Mesenchymal stem cell (in vitro differentiated cells and primary cell): ENCODE data around the gene SNRNP200.

Experiments
- DNase-seq: peaks from one replicate; pipeline ENCODE4 v3.0.0-alpha.2; 2013
- H2AFZ ChIP-seq: one replicate; pipeline ENCODE4 v1.6.1; 2013; ENCODE audit warnings: low read depth, mild to moderate bottlenecking, control low read depth, inconsistent platforms, low read length, moderate library complexity
- H2AK5ac ChIP-seq: 2 replicates; pipeline ENCODE4 v1.6.1; 2013; ENCODE audit warnings: low read length, moderate library complexity, mild to moderate bottlenecking, inconsistent platforms; ENCODE audit not compliant: severe bottlenecking
- H2BK120ac ChIP-seq: one replicate; pipeline ENCODE4 v1.6.1; 2013; ENCODE audit warnings: low read depth, mild to moderate bottlenecking, inconsistent platforms, low read length, moderate library complexity
- H2BK12ac ChIP-seq, 2 experiments: one replicate each; pipeline ENCODE4 v1.6.1; 2013; ENCODE audit warnings: inconsistent platforms in 2 of 2, low read length in 2 of 2, mild to moderate bottlenecking in 2 of 2, moderate library complexity in 2 of 2, control low read depth in 1 of 2
- H2BK15ac ChIP-seq: one replicate; pipeline ENCODE4 v1.6.1; 2013; ENCODE audit warnings: mild to moderate bottlenecking, low read depth, inconsistent platforms; ENCODE audit not compliant: poor library complexity, severe bottlenecking
- H2BK5ac ChIP-seq: 2 replicates; pipeline ENCODE4 v1.6.1; 2013; ENCODE audit warnings: low read depth, mild to moderate bottlenecking, low read length, control low read depth, inconsistent platforms; ENCODE audit not compliant: poor library complexity, severe bottlenecking
- H3K14ac ChIP-seq, 2 experiments: one replicate each; pipeline ENCODE4 v1.6.1; 2013; ENCODE audit warnings: inconsistent platforms in 2 of 2, low read length in 2 of 2, control low read depth in 1 of 2, mild to moderate bottlenecking in 1 of 2, moderate library complexity in 1 of 2
- H3K18ac ChIP-seq, 2 experiments: one replicate each; pipeline ENCODE4 v1.6.1; 2013; ENCODE audit warnings: inconsistent platforms in 2 of 2, low read length in 2 of 2, control low read depth in 1 of 2, low read depth in 1 of 2, mild to moderate bottlenecking in 1 of 2
- H3K23ac ChIP-seq, 2 experiments: one replicate each; pipeline ENCODE4 v1.6.1; 2013; ENCODE audit warnings: inconsistent platforms in 2 of 2, low read length in 2 of 2, mild to moderate bottlenecking in 2 of 2, moderate library complexity in 2 of 2, control low read depth in 1 of 2
- H3K27ac ChIP-seq: 2 replicates; pipeline ENCODE4 v1.5.1; 2013; ENCODE audit warnings: mild to moderate bottlenecking, moderate library complexity, low read length, control low read depth, inconsistent platforms; ENCODE audit not compliant: poor library complexity, severe bottlenecking
- H3K27me3 ChIP-seq, 2 experiments: 2 replicates each; pipeline versions ENCODE4 v1.6.1 to v1.7.0; 2013; ENCODE audit warnings: low read length in 2 of 2, mild to moderate bottlenecking in 2 of 2, moderate library complexity in 2 of 2, control low read depth in 1 of 2, inconsistent platforms in 1 of 2; ENCODE audit not compliant: control insufficient read depth in 1 of 2, insufficient read depth in 1 of 2
- H3K36me3 ChIP-seq, 2 experiments: 2 replicates each; pipeline versions ENCODE4 v1.6.1 to v1.7.0; 2013; ENCODE audit warnings: low read length in 2 of 2, control low read depth in 1 of 2, inconsistent platforms in 1 of 2, low read depth in 1 of 2, mild to moderate bottlenecking in 1 of 2; ENCODE audit not compliant: insufficient read depth in 2 of 2, control insufficient read depth in 1 of 2
- H3K4ac ChIP-seq, 2 experiments: one replicate each; pipeline ENCODE4 v1.6.1; 2013; ENCODE audit warnings: inconsistent platforms in 2 of 2, low read length in 2 of 2, mild to moderate bottlenecking in 2 of 2, moderate library complexity in 2 of 2, control low read depth in 1 of 2, low read depth in 1 of 2
- H3K4me1 ChIP-seq: 2 replicates; pipeline ENCODE4 v1.6.1; 2013; ENCODE audit warnings: low read depth, low read length, control low read depth; ENCODE audit not compliant: control insufficient read depth, insufficient read depth
- H3K4me2 ChIP-seq: 2 replicates; pipeline ENCODE4 v1.6.1; 2013; ENCODE audit warnings: low read length, mild to moderate bottlenecking, inconsistent platforms; ENCODE audit not compliant: poor library complexity, severe bottlenecking
- H3K4me3 ChIP-seq, 2 experiments: 2 replicates each; pipeline versions ENCODE4 v1.5.1 to v1.7.0; 2013; ENCODE audit warnings: low read length in 2 of 2, mild to moderate bottlenecking in 2 of 2, control low read depth in 1 of 2, low read depth in 1 of 2; ENCODE audit not compliant: insufficient read depth in 1 of 2
- H3K79me1 ChIP-seq: replicated peaks from 2 replicates; pipeline ENCODE4 v1.6.1; 2013; ENCODE audit warnings: mild to moderate bottlenecking, control low read depth, low read length, inconsistent platforms; ENCODE audit not compliant: poor library complexity, severe bottlenecking
- H3K9ac ChIP-seq: 2 replicates; pipeline ENCODE4 v1.7.0; 2013; ENCODE audit warnings: mild to moderate bottlenecking, low read length, moderate library complexity
- H3K9me3 ChIP-seq: 2 replicates; pipeline ENCODE4 v1.7.0; 2013; ENCODE audit warnings: mild to moderate bottlenecking, low read length; ENCODE audit not compliant: control insufficient read depth
- H4K8ac ChIP-seq: one replicate; pipeline ENCODE4 v1.6.1; 2013; ENCODE audit warnings: inconsistent platforms, mild to moderate bottlenecking, low read length, moderate library complexity
- H4K91ac ChIP-seq: one replicate; pipeline ENCODE4 v1.6.1; 2013; ENCODE audit warnings: mild to moderate bottlenecking, low read length, inconsistent platforms
- WGBS: methylation state at CpG from one replicate; pipeline ENCODE4 v1.1.7; 2013; ENCODE audit warnings: mixed read lengths; 5-methylcytosine and 5-hydroxymethylcytosine counted together

The SNRNP200 gene

GRCh38 chr2:96329456-96329855 lies 24.1 kb upstream of the SNRNP200 start:
- H3K9ac ChIP-seq: no peak overlapping the region
- H3K9me3 ChIP-seq: no peaks in the 10 kb centered on the region
- H2BK15ac ChIP-seq: no peak overlapping the region
- peaks cover 2% of the 10 kb centered on the region for H3K79me1 ChIP-seq
- WGBS: 86% methylated on average over 1 of the region's 1 CpG
- H4K8ac ChIP-seq: no peak overlapping the region
- no peak overlapping the region for H2AK5ac ChIP-seq
- peaks cover 0 to 13% of the 10 kb centered on the region in 2 experiments for H3K27me3 ChIP-seq
- H3K23ac ChIP-seq: no peak overlapping the region
- DNase-seq: no peak
- H4K91ac ChIP-seq: no peak overlapping the region
- H3K4ac ChIP-seq: no peak overlapping the region
- H2BK5ac ChIP-seq: no peak overlapping the region
- no peak overlapping the region for H3K14ac ChIP-seq
- peaks cover 0 to 10% of the 10 kb centered on the region in 2 experiments for H3K36me3 ChIP-seq
- H3K4me3 ChIP-seq: no peak overlapping the region
- no peak overlapping the region for H3K18ac ChIP-seq
- peaks cover 11% of the 10 kb centered on the region for H3K4me1 ChIP-seq
- H2BK120ac ChIP-seq: no peak overlapping the region
- no peak overlapping the region for H2BK12ac ChIP-seq
- H3K27ac ChIP-seq: no peak overlapping the region
- no peak overlapping the region for H3K4me2 ChIP-seq
- no peak overlapping the region for H2AFZ ChIP-seq

DNA sequence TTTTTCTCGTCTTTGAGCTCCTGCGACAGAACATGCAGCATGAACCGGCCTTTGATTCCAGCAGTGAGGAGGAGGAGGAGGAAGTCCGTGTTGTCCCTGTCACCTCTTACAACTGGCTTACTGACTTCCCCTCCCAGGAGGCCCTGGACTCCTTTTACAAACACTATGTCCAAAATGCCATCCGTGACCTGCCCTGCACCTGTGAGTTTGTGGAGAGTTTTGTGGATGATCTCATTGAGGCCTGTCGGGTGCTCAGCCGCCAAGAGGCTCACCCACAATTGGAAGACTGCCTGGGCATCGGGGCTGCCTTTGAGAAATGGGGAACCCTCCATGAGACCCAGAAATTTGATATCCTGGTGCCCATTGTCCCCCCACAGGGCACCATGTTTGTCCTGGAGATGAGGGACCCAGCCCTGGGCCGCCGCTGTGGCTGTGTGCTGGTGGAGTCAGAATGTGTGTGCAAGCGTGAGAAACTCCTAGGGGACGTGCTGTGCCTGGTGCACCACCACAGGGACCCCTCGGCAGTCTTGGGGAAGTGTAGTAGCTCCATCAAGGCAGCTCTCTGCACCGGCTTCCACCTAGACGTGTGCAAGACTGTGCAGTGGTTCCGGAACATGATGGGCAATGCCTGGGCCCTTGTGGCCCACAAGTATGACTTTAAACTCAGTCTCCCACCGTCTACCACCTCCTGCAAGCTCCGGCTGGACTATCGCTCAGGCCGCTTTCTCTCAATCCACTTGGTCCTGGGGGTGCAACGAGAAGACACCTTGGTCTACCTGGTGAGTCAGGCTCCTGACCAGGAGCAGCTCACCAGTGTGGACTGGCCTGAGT lies 21.9 kb upstream of the SNRNP200 start:
- no peaks in the 10 kb centered on the region for H3K9me3 ChIP-seq
- no peak overlapping the region for H3K4me2 ChIP-seq
- no peak overlapping the region for H4K91ac ChIP-seq
- H2BK12ac ChIP-seq: no peak overlapping the region
- WGBS: 98% methylated on average over 20 of the region's 21 CpGs
- no peak overlapping the region for H2BK15ac ChIP-seq
- no peak overlapping the region for H3K14ac ChIP-seq
- no peak overlapping the region for H3K23ac ChIP-seq
- no peak overlapping the region for H3K4me3 ChIP-seq
- H2BK120ac ChIP-seq: no peak overlapping the region
- H3K4me1 ChIP-seq: peaks cover 11% of the 10 kb centered on the region
- no peak for DNase-seq
- H3K27me3 ChIP-seq: peaks cover 5 to 32% of the 10 kb centered on the region in 2 experiments
- H3K27ac ChIP-seq: no peak overlapping the region
- H2BK5ac ChIP-seq: no peak overlapping the region
- no peak overlapping the region for H2AFZ ChIP-seq
- peaks cover 1% of the 10 kb centered on the region for H3K79me1 ChIP-seq
- peaks cover 0 to 10% of the 10 kb centered on the region in 2 experiments for H3K36me3 ChIP-seq
- H2AK5ac ChIP-seq: no peak overlapping the region
- no peak overlapping the region for H3K9ac ChIP-seq
- H3K4ac ChIP-seq: no peak overlapping the region
- no peak overlapping the region for H3K18ac ChIP-seq
- no peak overlapping the region for H4K8ac ChIP-seq

GRCh38 chr2:96326564-96326963 lies 21.2 kb upstream of the SNRNP200 start:
- Histone ChIP-seq H3K23ac (no peak overlapping the region), H2BK5ac (no peak overlapping the region), H2AK5ac (no peak overlapping the region), H4K8ac (no peak overlapping the region), H3K36me3 (peaks cover 0 to 10% of the 10 kb centered on the region in 2 experiments), H3K27ac (no peak overlapping the region), H3K27me3 (peaks cover 9 to 36% of the 10 kb centered on the region in 2 experiments), H3K14ac (no peak overlapping the region), H3K18ac (no peak overlapping the region), H3K4me3 (no peak overlapping the region), H3K4me1 (peaks cover 15% of the 10 kb centered on the region), H3K79me1 (peaks cover 1% of the 10 kb centered on the region), H3K9ac (no peak overlapping the region), H2BK120ac (no peak overlapping the region), H2AFZ (no peak overlapping the region), H2BK12ac (no peak overlapping the region), H3K4me2 (no peak overlapping the region), H3K4ac (no peak overlapping the region), H3K9me3 (no peaks in the 10 kb centered on the region), H2BK15ac (no peak overlapping the region), H4K91ac (no peak overlapping the region)
- 96% methylated on average over 8 of the region's 8 CpGs for WGBS
- DNase-seq: no peak

GRCh38 chr2:96325884-96326255 lies 20.5 kb upstream of the SNRNP200 start:
- Histone ChIP-seq H2BK12ac (no peak overlapping the region), H2AFZ (peak overlapping the region; percentile 93), H2AK5ac (no peak overlapping the region), H2BK120ac (no peak overlapping the region), H3K4me1 (peaks cover 20% of the 10 kb centered on the region), H3K4ac (no peak overlapping the region), H3K27me3 (peaks cover 11 to 38% of the 10 kb centered on the region in 2 experiments), H3K18ac (peak overlapping the region in 1 of 2 experiments; percentile 83), H2BK5ac (no peak overlapping the region), H3K4me3 (peak overlapping the region; percentile 61 to 77), H4K8ac (peak overlapping the region; percentile 35), H3K9me3 (no peaks in the 10 kb centered on the region), H4K91ac (peak overlapping the region; percentile 57), H3K14ac (no peak overlapping the region), H3K9ac (peak overlapping the region; percentile 79), H3K79me1 (peaks cover 1% of the 10 kb centered on the region), H3K36me3 (peaks cover 0 to 10% of the 10 kb centered on the region in 2 experiments), H2BK15ac (no peak overlapping the region), H3K4me2 (peak overlapping the region; percentile 86), H3K27ac (no peak overlapping the region), H3K23ac (no peak overlapping the region)
- DNase-seq: no peak
- WGBS: 59% methylated on average over 8 of the region's 8 CpGs
